ENCODE measurements around the gene PTPRS.
A peak's percentile ranks its signal among the peaks of the same experiment; 100 is the strongest.
"Not testable (repeated sequence)": the region's sequence is repeated elsewhere in the genome, so short reads cannot be mapped to it uniquely, and the experiment has no call there.

The PTPRS gene

DNA sequence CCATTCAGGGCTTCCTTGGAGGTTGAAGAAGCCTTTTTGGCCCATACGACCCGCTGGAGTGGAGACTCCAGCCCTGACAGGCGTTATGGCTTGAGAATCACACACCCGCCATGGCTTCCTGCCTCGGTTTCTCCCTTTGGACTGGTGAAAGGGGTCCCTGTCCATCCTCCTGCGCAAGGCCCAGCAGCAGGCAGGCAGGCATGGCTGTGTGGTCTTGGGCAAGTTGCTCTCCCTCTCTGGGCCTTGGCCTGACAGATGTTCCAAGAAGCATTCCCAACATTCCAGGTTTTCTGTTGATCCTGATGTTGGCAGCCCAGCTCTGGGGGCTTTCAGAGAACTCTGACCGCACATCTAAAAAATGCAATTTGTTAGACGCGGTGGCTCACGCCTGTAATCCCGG is 8.1 kb downstream of the PTPRS start:
- no peak for DNase-seq (ENCODE audit: low read depth)

- no peak for DNase-seq (ENCODE audit: low read depth)
Measured at GRCh38 chr19:5331790-5332189, 8.8 kb downstream of the PTPRS start.

DNA sequence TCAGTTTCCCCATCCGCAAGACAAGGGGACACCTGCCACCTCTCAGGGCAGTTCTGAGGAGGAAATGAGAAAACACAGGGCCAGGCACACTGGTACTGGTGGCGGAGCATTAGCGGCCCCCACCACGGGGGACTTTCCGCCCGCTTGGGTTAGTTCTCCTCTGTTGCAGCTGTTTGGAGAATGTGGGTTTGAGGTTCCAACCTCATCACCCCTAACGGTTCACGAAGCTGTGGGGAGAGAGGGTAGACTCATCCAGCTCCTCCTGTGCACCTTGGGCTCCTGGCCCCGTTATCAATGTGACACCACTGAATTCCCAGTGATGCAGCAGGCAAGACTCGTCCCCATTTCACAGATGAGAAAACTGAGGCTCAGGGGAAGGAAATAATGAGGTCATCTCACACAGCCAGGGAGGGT is 10.3 kb downstream of the PTPRS start:
- no peak for DNase-seq (ENCODE audit: low read depth)

DNA sequence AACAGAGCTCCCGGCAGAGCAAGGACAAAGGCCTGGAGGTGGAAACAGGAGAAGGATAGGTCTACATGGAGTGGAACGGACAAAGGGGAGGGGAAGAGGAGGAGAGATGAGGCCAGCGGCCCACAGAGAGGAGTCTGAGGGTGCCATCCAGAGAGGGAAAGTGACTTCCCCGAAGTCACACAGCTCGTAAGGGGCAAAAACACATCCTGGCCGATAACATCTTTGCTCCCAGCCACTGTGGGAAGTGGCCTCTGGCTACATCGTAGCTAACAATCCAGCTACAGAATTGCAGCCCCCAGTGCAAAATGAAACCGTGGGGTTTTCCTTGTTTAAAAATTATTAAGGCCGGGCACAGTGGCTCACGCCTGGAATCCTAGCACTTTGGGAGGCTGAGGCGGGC is 11.5 kb downstream of the PTPRS start:
- DNase-seq (ENCODE audit: low read depth): no peak

DNA sequence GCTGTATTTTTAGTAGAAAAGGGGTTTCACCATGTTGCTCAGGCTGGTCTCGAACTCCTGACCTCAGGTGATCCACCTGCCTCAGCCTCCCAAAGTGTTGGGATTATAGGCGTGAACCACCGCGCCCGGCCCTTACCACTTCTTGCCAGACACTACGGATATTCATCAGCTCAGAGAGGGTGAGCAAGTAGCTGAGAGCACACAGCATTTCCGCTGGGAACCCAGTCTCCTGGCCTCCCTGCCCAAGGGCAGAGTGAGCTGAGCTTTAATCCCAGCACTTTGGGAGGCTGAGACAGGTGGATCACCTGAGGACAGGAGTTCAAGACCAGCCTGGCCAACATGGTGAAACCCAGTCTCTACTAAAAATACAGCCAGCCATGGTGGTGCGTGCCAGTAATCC is 12.2 kb downstream of the PTPRS start:
- DNase-seq (ENCODE audit: low read depth): not testable (repeated sequence)

DNA sequence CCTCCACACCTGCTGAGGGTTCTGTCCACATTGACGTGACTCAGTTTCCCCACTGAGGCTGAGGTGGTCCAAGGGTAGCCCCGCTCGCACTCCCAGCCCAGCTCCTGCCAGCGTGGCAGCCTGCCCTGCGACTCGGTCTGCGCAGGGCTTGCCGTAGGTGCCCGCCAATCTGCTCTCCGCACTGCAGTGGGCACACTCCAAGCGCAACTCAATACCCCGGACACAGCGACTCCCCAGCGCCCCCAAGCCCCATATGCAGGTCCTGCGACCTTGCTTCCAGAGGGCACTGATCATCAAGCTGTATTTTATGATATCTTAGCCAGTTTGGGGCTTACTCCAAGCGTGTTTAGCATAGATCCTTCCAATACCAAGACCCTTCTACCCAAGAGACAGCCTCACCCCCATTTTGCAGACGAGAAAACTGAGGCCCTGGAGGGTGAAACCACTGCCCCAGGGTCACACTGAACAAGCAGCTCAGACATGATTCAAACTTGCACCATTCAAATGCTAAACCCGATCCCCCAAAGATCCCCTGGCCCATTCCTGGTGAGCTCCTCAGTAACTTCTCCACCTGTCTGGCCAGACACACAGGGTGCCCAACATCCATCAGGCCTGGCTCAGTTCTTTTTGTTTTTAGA is 13.5 kb downstream of the PTPRS start:
- no peak for DNase-seq (ENCODE audit: low read depth)

DNA sequence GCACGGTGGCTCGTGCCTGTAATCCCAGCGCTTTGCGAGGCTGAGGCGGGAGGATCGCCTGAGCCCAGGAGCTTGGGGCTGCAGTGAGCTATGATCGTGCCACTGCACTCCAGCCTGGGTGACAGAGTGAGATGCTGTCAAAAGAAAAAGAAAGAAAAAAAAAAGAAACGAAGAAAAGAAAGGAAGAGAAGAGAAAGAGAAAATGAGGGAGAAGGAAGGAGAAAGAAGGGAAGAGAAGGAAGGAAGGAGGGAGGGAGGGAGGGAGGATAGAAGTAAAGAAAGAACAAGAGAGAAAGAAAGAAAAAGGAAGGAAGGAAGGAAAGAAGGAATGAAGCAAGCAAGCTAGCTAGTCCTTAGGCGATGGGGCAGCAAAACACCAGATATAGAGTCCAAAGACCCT is 14.1 kb downstream of the PTPRS start:
- no peak for DNase-seq (ENCODE audit: low read depth)

DNA sequence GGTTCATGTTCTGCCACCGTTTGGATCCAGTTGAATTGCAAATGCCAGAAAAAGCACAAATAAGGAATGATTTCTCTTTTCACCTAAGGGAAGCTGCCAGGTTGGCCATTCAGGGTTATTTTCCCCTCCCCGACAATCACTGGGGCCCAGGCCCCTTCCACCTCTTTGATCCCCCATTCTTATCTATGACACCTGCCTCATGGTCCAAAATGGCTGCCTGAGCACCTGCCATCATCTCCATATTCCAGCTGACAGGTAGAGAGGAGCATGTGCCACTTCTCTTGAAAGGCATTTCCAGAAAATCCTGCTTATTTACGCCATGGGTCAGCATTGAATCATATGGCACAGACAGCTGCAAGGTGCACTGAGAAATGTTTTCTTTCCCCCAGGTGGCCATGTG is 15.7 kb downstream of the PTPRS start:
- DNase-seq (ENCODE audit: low read depth): no peak

- no peak for DNase-seq (ENCODE audit: low read depth)
Measured at GRCh38 chr19:5323475-5323811, 17.2 kb downstream of the PTPRS start.

GRCh38 chr19:5321851-5322681 is 18.5 kb downstream of the PTPRS start:
- DNase-seq (ENCODE audit: low read depth): peak; percentile 13

DNA sequence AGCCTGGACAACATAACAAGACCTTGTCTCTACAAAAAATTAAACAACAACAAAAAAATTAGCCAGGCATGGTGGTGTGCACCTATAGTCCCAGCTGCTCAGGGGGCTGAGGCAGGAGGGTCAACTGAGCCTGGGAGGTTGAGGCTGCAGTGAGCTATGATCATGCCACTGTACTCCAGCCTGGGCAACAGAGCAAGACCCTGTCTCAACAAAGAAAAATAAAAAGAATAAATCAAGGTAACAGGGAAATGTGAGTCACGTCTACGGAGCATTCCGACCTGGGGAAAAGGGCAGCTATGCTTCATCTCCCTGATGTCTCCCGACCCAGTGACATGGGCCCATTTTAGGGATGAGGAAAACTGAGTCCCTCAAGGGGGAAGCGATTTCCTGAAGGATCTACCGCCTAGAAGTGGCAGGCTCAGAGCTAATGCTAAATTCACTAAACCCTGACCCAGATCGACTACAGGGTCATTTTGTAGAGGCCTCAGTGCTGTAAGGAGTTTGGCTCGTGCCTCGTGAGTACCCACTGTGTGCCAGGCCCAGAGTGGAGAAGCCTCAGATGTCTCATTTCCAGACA is 19.5 kb downstream of the PTPRS start:
- DNase-seq (ENCODE audit: low read depth): no peak

DNA sequence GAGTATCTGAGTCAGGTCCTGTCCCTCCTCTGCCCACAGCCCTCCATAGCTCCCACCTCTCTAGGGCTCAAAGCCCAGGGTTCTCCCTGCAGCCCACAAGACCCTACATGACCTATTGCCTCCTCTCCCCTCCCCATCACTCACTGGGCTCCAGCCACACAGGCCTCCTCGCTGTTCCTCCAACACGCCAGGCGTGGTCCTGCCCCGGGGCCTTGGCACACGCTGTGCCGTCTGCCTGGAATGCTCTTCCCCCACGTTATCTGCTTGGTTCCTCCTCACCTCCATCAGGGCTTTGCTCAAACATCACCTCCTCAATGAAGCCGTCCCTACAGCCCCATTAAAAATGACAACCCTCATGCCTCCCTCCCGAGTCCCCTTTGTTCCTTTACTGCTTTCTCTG is 21.1 kb downstream of the PTPRS start:
- no peak for DNase-seq (ENCODE audit: low read depth)

DNA sequence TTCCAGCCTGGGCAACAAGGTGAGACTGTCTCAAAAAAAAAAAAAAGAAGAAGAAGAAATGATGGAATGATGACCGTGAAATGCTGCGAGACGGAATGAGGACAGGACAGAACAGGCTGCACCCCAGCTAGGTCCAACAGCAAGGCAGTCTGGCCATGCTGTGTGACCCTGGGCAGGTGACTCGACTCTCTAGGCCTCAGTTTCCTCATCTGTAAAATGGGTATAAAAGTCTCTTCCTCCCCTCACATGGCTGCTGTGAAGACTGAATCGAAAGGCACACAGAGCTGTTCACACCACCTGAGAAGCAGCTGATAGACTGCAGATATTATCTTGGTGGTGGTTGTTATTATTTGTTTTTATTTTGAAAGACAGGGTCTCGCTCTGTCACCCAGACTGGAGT is 22.3 kb downstream of the PTPRS start:
- DNase-seq (ENCODE audit: low read depth): no peak

DNA sequence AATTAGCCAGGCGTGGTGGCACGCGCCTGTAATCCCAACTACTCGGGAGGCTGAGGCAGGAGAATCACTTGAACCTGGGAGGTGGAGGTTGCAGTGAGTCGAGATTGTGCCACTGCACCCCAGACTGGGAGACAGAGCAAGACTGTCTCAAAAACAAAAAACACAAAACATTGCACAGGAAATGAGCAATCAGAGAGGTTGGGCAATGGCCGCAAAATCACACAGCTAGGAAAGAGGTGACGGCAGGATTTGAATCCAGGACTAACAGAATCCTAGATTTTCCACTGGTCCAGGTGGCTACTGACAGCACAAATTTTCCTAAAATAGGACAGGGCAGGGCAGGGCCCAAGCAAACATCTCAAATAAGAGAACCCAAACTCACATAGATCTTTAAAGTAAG is 23.3 kb downstream of the PTPRS start:
- no peak for DNase-seq (ENCODE audit: low read depth)

- DNase-seq (ENCODE audit: low read depth): no peak
Measured at GRCh38 chr19:5316138-5316537, 24.5 kb downstream of the PTPRS start.

DNA sequence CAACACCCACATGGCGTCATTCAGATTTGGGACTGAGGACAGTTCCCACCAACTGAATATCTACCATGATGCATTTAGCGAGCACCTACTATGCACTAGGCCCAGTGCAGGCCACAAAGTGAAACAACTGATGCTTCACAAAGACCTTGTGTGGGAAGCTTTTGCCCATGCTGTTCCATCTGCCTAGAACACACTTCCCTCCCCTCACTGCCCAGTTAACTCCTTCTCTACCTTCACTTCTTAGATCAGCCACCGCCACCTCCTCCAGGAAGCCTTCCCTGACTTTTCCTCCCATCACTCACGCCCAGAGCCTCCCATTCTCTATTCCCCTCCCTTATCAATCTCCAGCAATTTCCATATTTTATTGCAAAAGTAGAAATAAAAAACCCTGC is 25.7 kb downstream of the PTPRS start:
- DNase-seq (ENCODE audit: low read depth): no peak

DNA sequence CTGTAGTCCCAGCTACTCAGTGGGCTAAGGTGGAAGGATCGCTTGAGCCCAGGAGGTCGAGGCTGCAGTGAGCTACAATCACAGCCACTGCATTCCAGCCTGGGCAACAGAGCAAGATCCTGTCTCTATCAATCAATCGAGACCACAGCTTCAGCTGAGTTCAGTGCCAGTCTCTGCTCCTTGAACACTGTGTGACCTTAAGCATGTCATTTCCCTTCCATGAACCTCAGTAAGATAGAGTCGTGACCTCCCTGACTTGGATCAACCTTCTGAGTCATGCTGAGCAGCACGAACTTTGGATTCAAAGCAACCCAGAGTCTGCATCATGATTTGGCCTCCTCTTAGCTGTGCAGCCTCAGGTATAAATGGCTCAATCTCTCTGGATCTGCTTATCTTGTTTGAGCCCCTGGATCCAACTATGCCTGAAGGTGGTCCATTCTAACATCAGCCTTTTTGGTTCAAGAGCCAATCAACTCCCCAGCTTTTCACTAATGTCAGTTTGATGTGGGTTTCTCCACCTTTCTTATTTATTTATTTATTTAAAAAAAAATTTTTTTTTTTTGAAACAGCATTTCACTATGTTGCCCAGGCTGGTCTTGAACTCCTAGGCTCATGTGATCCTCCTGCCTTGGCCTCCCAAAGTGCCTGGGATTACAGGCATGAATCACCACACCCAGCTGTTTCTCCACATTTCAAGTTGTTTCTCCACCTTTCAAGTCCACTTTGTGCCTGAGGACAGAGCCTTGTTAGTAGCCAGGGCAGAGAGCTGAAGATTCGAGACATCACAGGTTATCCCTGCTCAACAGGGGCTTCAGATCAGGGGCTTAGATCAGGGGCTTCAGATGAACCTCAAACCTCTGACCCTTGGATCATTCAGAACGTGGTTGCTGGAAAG is 26.4 kb downstream of the PTPRS start:
- DNase-seq (ENCODE audit: low read depth): no peak

DNA sequence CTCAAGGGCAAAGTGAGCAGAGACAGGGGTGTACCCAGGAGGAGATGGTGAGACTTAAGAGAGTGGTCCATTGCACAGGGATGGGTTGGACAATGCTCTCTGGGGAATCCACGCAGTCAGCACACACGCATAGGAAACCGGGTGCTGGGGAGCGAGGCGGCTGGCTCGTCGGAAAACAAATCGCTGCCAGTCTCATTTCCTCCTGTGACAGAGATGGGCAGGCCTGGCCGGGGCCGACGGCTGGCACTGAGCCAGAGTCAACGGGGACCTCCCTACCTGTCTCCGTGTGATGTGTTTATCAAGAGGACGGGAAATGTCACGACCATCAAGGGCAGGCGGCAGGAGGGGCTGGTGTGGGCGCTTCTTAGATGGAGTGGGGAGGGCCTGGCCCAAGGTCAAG is 27.3 kb downstream of the PTPRS start:
- no peak for DNase-seq (ENCODE audit: low read depth)

DNA sequence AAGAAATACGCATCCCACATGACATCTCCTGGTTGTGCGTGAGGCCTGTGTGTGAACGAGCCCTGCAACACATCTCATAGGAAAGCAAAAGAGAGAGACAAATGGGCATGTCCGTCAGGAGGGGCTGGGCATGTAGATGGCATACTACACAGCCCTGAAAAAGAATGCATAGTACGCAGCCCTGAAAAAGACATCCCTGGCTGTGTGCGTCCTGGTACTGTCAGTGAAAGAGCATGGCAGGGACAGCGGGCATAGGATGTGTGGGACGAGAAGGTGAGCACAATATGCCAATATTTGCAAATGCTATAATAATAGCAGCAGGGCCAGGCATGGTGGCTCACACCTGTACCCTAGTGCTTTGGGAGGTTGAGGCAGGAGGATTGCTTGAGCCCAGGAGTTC is 28.6 kb downstream of the PTPRS start:
- DNase-seq (ENCODE audit: low read depth): no peak

- DNase-seq (ENCODE audit: low read depth): no peak
Measured at GRCh38 chr19:5309438-5310204, 31.0 kb downstream of the PTPRS start.
